ENCODE measurements around the gene PYGM.

Gene PYGM

DNA sequence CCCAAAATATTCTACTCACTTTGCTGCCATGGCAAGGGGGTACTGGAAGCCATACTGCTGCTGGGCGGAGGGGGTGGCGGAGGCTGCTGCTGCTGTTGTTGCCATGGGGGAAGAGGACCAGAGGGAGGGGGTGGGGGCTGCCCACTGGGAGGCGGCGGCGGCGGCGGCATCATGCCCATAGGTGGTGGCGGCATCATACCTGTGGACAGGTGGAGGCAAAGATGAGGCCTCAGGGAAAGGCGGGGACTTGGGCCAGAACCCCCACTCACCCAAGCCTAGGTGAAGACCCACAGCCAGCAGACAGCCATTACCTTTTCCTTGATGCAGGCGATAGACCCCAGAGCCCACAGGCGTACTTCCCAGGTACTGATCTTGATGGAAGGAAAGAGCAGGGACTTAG, 7.1 kb upstream of the PYGM start:
- DNase-seq, result no peak

DNA sequence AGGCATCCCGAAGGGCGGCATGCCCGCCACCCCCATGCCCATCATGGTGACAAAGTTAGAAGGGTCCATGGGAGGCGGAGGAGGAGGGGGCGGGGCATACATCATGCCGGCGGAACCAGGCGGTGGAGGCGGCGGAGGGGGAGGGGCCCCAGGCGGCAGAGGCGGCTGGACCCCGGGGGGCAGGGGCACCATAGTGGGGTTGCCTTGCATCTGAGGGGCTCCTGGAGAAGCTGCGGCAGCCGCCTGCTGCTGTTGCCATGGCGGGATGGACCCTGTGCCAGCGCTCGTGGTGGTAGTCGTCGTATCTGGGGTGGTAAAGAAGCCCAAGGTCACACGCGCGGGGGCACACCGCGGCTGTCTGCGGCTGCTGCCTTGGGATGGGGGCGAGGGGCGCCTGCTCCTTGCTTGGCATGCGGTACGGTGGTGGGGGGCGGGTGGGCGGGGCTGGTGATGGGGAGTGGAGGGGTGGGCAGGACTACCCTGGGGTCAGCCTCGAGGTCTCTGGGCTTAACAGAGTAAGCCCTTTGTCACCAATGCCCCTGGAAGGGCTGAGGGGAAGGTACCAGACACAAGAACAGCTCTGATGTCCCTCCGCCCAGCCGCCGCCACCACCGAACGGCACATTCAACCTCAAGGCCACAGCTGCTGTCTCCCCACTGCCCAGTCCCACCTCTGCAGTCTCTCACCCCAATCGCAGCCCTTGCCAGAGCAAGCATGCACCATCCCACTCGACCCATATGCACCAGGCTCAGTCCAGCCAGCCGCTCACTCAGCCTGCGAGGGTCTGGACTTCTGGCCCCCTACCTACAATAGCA, 6.3 kb upstream of the PYGM start:
- DNase-seq, result no peak

DNA sequence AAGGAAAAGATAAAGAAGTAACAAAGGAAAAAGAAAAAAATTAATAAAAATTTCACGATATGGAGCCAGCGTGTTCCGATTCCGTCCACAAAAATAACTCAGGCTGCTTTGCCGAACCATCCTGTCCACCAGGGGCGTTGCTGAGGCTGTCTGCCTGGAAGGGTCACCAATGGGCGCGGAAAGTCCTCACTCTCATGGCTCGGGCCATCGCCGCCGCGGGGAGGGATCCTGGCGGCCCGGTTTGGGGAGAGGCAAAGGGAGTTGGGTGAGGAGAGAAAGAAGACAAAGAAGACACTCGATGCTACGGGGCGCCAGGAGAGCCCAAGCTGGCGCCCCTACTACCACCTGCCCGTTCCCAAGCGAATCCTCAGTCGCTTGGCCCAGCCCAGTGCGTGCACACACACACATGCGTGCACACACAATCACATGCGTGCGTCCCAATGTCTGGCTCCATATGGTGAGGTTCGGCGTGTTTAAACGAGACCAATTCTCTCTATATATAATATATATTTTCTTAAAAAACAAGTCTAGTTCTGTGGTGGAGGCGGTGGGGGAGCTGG, 5.6 kb upstream of the PYGM start:
- DNase-seq, result no peak

DNA sequence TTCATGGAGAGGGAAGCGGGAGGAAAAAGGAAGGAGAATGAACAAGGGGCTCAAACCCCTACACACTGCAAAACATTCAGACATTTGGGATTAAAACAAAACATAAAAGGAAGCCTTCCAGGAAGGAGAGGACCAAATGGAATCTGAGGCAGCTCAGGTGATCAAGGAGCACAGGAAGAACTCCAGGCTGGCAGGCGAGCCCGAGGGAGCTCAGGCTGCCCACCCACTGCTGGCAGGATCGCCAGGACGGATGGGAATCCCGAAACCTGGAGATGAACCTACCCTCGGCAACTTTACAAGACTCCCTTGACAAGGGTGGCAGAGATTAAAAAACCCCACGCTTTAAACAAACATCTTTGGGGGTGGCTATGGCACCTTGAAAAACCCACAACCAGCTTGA, 5.0 kb upstream of the PYGM start:
- DNase-seq, result no peak

DNA sequence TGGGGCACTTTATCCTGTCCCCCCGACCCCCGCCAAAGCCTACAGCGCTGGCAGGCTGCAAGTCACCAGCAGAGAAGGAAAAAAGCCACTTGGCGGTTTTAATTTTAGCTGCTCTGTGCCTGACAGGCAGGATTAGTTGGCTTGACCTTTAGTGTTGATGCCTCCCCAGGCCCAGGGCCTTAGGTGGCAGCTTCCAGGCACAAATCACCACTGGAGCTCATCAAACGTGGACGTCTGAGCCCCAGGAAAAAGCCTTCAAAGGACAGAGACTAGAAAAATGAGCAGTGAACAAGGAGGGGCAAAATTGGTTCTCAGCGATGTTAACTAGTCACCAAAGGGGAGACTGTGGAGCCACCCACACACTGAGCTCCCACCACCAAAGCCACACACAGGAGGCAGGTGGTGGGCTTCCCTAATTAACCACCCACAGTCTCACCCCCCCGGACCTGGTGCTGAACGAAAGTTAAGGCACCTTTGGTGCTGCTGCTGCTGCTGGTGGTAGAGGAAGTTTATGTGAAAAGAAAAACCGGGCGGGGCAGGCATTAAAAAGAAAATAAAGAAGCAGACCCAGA, 4.4 kb upstream of the PYGM start:
- DNase-seq, result peak; percentile 72

DNA sequence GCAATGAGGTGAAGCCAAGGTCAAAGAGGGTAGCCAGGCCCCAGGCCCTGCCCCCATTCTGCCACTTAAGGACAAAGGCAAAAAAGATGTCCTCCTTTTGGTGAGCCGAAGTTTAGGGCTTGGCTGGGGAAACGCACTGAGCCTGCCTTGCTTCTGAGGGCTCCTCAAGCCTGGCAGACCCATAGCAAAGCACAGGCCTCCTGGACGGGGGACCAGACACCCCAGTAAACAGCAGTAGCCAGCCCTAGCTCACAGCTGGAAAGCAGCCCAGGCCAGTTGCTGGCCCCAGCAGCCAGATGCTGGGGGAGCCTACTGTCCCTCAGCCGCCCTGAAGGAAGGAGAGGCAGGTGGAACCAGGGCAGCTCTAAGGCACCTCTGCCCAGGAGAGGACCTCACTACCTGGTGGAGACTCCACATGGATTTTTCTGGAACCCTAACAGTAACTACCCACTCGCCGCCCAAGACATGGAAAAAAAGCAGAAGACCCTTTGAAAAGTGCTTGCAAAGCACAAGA, 3.8 kb upstream of the PYGM start:
- DNase-seq, result no peak

DNA sequence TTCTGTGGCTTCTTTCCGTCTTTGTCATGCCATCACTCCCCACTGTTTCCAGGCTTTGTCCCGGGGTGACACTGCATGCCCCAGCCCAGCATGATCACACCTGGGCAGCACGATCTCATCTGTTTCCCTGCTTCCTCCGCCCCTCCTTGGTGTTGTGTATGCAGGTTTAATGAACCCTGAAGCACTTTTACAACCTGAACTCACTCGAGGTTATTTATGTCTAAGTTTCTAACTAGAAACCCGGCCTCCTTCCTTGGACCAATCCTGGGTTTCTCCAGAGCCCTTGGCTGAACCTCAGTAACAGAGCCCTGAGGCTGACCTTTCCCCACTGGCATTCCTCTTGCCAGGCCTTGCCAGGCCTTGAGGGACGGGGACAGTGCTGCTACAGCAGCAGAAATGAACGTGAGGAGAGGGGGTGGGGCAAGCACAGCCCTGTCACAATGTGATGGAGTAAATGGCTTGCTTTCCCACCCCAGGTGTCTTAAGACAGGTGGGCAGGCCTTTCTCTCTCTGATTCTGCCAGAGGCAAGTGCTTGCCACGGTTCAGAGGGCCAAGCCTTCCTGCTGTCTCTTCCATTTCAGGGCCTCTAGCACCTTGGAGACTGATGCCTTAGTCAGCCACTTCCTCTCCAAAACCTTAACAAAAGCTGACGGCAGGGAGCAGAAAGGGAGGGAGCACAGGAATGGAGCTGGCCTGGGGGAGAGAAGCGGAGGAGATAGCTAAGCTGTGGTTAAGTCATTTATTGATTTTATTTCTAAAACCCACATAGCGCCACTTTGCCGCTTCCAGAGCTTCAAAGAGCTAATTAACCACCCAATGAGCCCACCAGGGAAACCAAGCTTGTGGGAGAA, 3.1 kb upstream of the PYGM start:
- peak; percentile 59 for DNase-seq

DNA sequence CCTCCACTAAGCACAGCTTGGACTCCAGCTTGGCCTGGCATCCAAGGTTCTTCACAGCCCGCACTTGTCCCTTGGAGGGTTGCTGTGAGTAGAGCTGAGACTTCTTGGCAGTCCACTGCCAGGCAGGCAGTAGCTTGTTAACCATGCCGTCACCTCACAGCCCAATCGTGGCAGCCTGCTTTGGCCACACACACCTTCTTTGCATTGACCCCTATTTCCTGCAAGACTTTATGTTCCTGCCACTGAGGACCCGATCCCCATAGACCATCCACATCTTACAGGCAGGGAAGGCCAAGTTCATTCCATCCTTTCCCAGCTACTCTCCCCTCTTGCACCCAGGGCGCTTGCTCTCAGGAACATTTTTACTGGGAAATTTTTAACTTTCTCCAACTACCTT, 2.5 kb upstream of the PYGM start:
- DNase-seq, result no peak

DNA sequence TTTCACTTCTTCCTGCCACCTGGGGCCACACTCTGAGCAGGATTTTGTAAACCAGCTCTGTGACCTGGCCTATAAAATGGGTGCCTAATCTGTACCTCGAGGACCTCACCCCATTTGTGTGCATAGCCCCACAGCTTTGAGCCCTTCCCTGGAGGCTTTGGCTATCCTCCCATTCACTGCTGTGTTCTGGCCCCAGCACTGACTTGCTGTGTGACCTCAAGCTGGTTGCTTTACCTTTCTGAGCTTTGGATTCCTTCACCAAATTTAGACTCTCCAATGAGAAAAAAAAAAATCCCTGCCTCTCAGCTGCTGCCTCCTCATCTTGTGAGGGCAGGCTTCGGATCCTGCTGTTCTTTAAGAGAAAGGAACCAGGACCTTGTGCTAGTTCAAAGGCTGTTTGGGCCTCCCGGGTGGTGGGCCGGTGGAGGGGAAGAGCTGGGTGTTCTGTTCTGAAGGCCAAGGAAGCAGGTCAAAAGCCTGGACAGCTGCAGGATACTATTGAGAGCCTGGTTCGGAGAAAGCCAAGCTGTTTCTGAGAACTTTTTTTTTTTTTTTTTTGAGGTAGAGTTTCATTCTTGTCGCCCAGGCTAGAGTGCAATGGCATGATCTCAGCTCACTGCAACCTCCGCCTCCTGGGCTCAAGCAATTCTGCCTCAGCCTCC, 1.1 kb upstream of the PYGM start:
- DNase-seq, result no peak

DNA sequence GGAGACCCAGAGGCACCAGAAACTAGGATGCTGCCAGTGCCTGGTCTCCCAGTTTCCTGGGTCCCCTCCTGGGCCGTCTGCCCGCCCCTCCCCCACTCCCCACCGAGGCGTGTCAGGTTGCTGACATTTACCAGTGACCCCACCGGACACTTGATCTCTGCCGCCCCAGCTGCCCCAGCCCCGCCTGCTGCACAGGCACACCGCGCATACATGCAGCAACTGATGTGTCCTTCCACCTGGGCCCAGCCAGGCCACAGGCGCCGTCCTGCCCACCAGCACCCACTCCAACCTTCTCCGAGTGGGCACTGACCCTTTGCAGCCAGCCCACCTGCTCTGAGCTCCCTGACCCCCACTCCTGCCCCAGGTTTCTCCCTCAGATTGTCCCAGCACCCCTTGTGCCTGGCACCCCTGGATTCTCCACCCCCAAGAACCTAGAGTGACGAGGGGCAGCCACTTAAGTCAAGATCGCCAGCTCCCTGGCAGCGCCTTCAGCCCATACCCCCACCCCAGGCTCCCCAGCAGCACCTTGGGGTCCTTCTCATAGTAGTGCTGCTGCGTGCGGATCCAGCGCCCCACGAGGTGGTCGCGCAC, 548 bp downstream of the PYGM start:
- DNase-seq, result no peak

DNA sequence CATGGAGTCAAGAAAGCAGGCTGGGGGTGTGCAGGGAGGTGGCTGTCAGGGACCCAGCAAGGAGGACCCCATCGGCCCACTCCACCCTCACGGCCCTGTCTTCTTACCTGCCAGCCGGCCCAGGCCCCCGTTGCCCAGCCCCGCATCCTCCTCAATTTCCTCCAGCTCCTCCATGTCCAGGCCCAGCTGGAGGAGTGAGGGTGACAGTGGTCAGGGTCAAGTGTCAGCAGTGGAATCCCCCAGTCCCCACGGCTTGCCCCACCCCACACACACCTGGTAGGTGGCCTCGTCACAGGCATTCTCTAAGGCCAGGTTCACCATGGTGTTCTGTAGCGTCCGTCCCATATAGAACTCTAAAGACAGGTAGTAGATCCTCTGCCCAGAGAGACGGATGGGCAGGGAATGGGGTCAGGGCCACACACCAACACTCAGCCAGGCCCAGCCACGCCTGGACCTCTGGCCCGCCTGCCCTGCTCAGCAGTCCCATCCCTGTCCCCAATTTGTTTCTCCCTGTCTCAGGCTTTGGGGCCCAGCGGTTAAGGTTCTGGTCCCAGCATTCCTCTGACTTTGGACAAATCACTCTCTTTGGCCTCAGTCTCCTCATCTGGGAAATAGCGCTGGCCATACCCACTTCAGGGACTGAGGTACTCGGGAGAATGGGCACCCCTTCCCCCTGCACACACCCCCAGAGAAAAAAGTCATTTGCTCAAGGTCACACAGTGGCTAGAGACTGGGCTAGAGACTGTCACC, 1.3 kb downstream of the PYGM start:
- no peak for DNase-seq

DNA sequence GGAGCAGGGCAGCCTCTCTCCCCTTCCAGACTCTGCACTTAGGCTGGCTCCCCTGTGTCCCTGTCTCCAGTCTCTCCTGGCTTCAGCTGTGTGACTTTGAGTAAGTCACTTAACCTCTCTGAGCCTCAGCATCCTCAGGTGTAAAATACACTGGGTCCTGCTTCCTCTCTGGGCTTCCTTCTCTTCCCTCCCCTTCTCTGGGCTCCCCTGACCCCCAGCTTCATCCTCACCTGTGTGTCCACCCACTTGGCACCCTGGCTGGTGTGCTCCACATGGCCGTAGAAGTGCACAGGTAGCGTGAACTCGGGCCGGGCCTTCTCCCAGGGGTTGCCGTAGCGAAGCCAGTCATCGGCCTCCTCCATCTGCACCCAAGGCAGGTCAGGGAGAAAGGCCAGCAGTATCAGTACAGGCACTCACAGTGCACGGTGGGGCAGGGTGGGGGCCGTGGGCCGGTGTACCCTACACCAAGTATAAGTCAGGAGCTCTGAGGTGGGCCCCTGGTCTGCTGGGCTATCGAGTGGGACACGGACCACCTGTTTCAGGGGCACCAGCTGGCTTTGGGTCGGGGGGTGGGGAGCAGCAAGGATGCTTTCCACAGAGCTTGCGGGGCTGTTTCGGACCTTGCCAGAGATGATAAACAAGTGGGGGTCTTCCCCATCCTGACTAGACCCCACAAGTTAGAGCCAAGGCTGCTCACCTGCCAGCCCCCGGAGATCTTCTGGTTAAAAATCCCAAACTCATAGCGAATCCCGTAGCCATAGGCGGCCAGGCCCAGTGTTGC, 2.0 kb downstream of the PYGM start:
- no peak for DNase-seq

DNA sequence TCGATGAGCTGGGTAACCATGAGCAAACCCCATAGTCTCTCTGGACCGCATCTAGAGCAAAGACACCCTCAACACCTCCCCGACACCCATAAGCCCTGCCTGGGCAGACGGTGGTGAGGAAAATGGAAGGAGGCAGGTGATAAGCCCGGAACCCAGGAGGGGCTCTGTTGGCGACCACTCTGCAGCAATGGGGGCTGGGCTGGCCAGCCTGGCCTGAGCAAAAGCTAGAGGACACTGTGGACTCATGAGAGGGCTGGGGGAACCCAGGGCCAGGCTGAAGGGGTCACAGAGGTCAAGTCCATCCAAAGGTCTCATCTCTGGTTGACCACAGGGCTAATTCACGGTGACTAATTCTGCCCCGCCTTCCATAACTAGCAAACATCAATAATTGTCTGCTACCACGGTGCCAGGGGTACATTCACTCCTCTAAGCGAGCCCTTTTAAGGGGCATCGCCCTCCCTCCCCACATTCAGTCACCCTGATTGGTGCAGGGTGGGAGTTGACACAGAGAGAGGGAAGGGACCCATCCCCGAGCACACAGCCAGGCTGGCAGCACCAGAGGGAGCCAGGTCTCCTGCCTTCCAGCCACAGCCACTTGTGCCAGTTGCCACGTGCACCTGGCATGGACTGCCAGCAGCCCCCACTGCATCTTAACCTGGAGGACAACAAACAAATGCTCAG, 4.0 kb downstream of the PYGM start:
- DNase-seq, result no peak

DNA sequence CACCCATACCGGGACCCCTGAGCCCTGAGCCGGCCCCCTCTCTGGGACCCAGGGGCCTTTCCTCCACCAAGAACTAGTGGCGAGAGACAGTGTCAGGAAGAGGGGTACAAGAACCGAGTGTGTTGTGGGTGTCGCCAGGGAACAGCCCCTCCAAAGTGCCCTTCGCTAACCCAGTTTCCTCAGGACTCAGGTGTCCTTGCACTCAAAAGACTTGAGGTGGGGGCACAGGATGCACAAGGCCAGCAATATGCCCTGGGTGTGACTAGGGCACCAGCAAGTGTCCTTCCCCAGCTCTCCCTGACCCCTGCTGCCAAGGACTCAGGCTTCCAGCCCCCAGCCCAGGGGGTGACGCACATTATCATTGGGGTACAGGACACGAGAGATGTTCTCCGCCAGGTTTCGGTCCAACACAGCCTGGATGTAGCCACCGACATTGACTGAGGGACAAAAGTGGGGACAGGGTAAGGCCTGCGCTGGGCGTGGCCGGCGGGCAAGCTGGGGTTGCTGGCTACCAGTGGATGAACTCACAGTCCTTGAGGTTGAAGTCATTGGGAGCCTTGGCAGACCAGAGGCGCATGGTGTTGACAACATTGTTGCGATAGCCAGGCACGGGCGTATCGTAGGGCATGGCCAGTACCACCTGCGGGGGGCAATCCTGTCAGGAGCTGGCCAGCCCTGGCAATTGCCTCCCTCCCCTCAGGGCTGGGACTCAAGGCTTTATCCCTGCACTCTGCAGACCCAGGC, 4.7 kb downstream of the PYGM start:
- DNase-seq, result no peak

DNA sequence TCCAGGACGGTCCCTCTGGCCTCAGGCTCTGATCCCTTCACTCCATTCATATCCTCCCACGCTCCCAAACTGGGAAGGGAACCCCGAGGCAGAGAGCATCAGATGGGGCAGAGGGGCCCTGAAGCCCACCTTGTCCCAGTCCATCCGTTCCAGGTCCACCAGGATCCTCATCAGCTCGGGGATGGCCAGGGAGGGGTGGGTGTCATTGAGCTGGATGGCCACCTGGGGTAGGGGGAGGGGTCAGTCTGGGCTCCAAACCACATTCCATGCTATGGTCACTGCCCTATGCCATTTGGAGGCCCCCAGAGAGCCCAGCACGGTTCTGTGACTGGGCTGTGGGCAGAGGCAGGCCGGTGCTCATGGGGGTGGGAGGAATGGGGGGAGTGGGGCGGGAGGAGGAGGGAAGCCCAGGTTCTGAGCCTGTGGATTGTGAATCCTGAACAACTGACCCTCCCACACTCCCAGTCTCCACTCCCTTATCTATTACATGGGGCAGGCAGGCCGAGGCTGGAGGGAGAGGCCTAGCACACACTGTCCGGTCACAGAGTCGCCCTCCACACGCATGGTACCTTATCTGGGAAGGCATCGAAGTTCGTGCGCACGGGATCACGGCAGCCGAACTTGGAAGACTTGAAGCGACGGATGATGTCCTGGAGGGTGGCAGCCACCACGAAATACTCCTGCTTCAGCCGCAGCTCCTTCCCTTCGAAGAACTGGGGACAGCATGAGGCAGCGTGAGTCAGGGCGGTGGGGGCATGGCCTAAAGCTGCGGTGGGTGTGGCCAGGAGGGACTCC, 5.5 kb downstream of the PYGM start:
- no peak for DNase-seq

DNA sequence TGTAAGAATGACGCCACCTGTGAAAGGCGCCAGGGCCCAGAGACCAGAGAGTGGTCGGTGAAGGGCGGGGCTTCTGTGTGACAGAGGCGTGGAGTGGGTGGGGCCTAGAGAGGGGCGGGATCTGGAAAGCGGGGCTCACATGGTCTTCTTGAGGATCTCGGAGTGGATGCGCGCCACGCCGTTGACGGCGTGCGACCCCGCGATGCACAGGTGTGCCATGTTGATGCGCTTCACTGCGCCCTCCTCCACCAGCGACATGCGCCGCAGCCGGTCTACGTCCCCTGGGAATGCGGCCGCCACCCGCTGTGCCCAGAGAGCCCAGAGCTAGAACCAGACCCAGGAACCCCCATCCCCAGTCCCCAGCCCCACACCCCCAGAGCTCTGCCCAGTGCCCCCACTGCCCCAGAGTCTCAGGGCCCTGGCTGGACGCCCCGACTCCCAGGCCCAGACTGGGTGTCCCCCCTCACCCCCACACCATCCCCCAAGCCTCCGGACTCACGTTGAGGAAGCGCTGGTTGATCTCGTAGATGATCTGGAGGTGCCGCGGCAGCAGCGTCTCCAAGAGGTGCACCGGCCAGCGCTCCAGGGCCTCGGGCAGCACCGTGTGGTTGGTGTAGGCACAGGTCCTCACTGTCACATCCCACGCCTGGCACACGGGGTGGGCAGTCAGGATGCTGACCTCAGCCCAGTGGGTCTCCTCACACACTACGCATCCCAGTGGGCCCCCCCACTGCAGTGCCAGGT, 6.2 kb downstream of the PYGM start:
- DNase-seq, result no peak

DNA sequence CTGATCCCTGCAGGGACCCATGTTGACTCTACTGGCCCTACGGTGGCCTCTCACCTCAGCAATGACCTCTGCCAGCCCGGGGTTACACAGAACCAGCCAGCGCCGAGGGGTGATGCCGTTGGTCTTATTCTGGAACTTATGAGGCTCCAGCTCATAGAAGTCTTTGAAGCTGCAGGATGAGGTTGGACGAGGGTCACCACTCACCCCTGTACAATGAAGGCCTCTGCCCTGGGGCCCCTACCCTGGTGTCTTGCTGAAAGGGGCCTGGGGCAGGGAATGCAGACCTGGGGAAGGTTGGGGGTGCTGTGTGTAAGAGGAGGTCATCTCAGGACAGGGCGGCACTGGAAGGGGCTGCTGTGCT, 6.8 kb downstream of the PYGM start:
- DNase-seq, result no peak

Measured in CD4-positive, alpha-beta T cell treated with Interleukin-17A for 4 hours (primary cell).